PC-9 (cell line): ENCODE data around the gene LOXL1. TPM values are rescaled to one million over a fixed set of nuclear protein-coding genes. Genes with fewer than 3 reads are reported as not detected.

Experiments
- BruUV-seq: library from RNA; stranded (reverse); fragments of 400-500 nt; replicated peaks from 2 replicates; lab custom pipeline; 2021; lab: Mats Ljungman, UMichigan
- CTCF ChIA-PET: fragments of 300-600 bp; sonication (Branson Sonifier 250); formaldehyde crosslinking; loops from one replicate; lab custom pipeline; 2022; ENCODE audit warnings: antibody characterized with exemption; lab: Charles Lee
- POLR2A ChIA-PET: fragments of 300-600 bp; sonication (Branson Sonifier 250); formaldehyde crosslinking; loops from one replicate; lab custom pipeline; 2022; ENCODE audit warnings: antibody characterized with exemption; ENCODE audit not compliant: unreplicated experiment; lab: Charles Lee
- DNase-seq, 2 experiments: peaks; one replicate each; pipeline versions ENCODE4 v3.0.0 to v3.0.0-alpha.2; 2015 to 2022; ENCODE audit warnings: mixed read lengths in 1 of 2
- H2AFZ ChIP-seq: fragments of 200-600 bp; sonication (generic); 2 replicates; pipeline ENCODE4 v1.8.1; 2017; ENCODE audit warnings: antibody characterized with exemption
- H3F3A ChIP-seq: fragments of 200-600 bp; sonication (generic); 2 replicates; pipeline ENCODE4 v1.8.1; 2017; ENCODE audit warnings: antibody characterized with exemption, mild to moderate bottlenecking, low read depth; ENCODE audit not compliant: insufficient read depth
- H3K27ac ChIP-seq: fragments of 200-600 bp; sonication (generic); 2 replicates; pipeline ENCODE4 v1.6.1; 2016; ENCODE audit warnings: mixed run types
- H3K27me3 ChIP-seq: fragments of 200-600 bp; sonication (generic); 2 replicates; pipeline ENCODE4 v1.6.1; 2016; ENCODE audit warnings: low read depth, mixed run types; ENCODE audit not compliant: insufficient read depth
- H3K36me3 ChIP-seq: fragments of 200-600 bp; sonication (generic); 2 replicates; pipeline ENCODE4 v1.6.1; 2016; ENCODE audit warnings: low read depth, mixed run types
- H3K4me1 ChIP-seq: fragments of 200-600 bp; sonication (generic); replicated peaks from 2 replicates; pipeline ENCODE4 v1.6.1; 2016; ENCODE audit warnings: mixed run types; ENCODE audit not compliant: insufficient read depth
- H3K4me2 ChIP-seq: fragments of 200-600 bp; sonication (generic); 2 replicates; pipeline ENCODE4 v1.6.1; 2017; ENCODE audit warnings: mixed run types
- H3K4me3 ChIP-seq: fragments of 200-600 bp; sonication (generic); 2 replicates; pipeline ENCODE4 v1.6.1; 2016; ENCODE audit warnings: mixed run types
- H3K79me2 ChIP-seq: fragments of 200-600 bp; sonication (generic); 2 replicates; pipeline ENCODE4 v1.6.1; 2017; ENCODE audit warnings: low read depth, mixed run types
- H3K9me2 ChIP-seq: fragments of 200-600 bp; sonication (generic); 2 replicates; pipeline ENCODE4 v1.8.1; 2017; ENCODE audit warnings: mild to moderate bottlenecking; ENCODE audit not compliant: insufficient read depth
- H3K9me3 ChIP-seq: fragments of 200-600 bp; sonication (generic); 2 replicates; pipeline ENCODE4 v1.8.1; 2016; ENCODE audit warnings: low read depth; ENCODE audit not compliant: insufficient read depth
- H4K20me1 ChIP-seq: fragments of 200-600 bp; sonication (generic); 2 replicates; pipeline ENCODE4 v1.8.1; 2017; ENCODE audit not compliant: insufficient read depth
- CTCF ChIP-seq: fragments of 200-600 bp; sonication (generic); conservative IDR thresholded peaks from 2 replicates; pipeline ENCODE4 v1.6.1; 2017; ENCODE audit warnings: mixed run types, antibody characterized with exemption, mild to moderate bottlenecking, moderate library complexity
- EZH2 ChIP-seq: fragments of 200-600 bp; sonication (generic); IDR thresholded peaks from 2 replicates; pipeline ENCODE4 v1.8.0; 2017; ENCODE audit warnings: antibody characterized with exemption, low read depth
- intact Hi-C: fragments of 100-400 bp; cut with micrococcal nuclease; formaldehyde crosslinking; loops from one replicate; pipeline ENCODE4 v1.10.0; 2022; ENCODE audit not compliant: unreplicated experiment
- total RNA-seq: library from RNA; stranded (reverse); gene quantifications from 2 replicates; pipeline ENCODE4 v1.2.3, GENCODE V29; 2021

LOXL1 gene
- total RNA-seq, 1 experiment from 2014 or later = 50.7 TPM

DNA sequence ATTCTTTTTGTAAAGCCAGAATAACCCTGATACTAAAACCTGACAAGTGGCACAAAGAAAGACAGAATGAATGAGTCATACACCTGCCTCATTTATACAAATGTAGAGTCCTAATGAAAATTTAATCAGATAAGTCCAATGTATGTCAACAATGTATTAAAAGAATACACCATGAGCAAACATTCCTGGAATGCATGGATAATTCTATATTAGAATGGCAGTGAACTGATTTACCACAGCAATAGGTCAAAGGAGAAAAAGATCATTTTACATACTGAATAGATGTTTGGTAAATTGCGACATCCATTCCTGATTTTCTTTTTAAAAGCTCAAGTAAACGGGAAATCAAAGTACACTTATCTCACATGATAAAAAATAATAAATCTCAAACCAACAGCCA lies 11.2 kb upstream of the LOXL1 start:
- H3K4me1 ChIP-seq = peaks cover 24% of the 10 kb centered on the region
- TF ChIP-seq EZH2 (no peak), CTCF (no peak)

GRCh38 chr15:73918784-73919183 lies 7.5 kb upstream of the LOXL1 start:
- Histone ChIP-seq H2AFZ (no peak overlapping the region), H3K79me2 (no peaks in the 10 kb centered on the region), H3K27ac (no peak overlapping the region), H3K9me2 (no peaks in the 10 kb centered on the region), H4K20me1 (no peaks in the 10 kb centered on the region), H3K4me2 (no peak overlapping the region), H3K9me3 (peaks cover 7% of the 10 kb centered on the region), H3F3A (peaks cover 28% of the 10 kb centered on the region), H3K4me3 (no peak overlapping the region), H3K27me3 (no peaks in the 10 kb centered on the region), H3K36me3 (0 out of 2 replicates have a peak, but pooled peaks cover 4% of the 10 kb centered on the region), H3K4me1 (peaks cover 35% of the 10 kb centered on the region)
- DNase-seq = no peak
- no TSS peak for BruUV-seq
- TF ChIP-seq CTCF (no peak), EZH2 (no peak)
- intact Hi-C loops = loop anchor here (5.0 kb wide), 1 partner anchor 286 kb away; the partner anchor contains the start of gene NPTN
- ChIA-PET CTCF (no interaction called here), POLR2A (no interaction called here)

More for the DNA sequence above, 11.2 kb upstream of the LOXL1 start:
- intact Hi-C loops = loop anchor here (5.0 kb wide), 1 partner anchor 283 kb away; the partner anchor contains the start of gene NPTN
- Histone ChIP-seq H3K9me2 (no peaks in the 10 kb centered on the region), H2AFZ (no peak overlapping the region), H4K20me1 (no peaks in the 10 kb centered on the region), H3K27me3 (no peaks in the 10 kb centered on the region), H3K27ac (peak overlapping the region; percentile 36; the same call in 1 of the 2 replicates), H3F3A (peaks cover 25% of the 10 kb centered on the region), H3K36me3 (0 out of 2 replicates have a peak, but pooled peaks cover 4% of the 10 kb centered on the region), H3K4me3 (no peak overlapping the region), H3K9me3 (peaks cover 7% of the 10 kb centered on the region), H3K79me2 (no peaks in the 10 kb centered on the region), H3K4me2 (peak overlapping the region; percentile 61)
- peak in 1 of 2 experiments; percentile 96 for DNase-seq
- CTCF ChIA-PET = interaction anchor here (0.5 to 0.8 kb wide), 2 partner anchors 13 to 58 kb away, joined by 4 to 6 read pairs; no protein-coding TSS in a partner anchor
- BruUV-seq = no TSS peak
- POLR2A ChIA-PET = interaction anchor here (0.6 to 0.9 kb wide), 3 partner anchors 11 to 79 kb away, joined by 4 to 10 read pairs (median 4); partner anchors contain the start of genes LOXL1 and PML

GRCh38 chr15:73919706-73920105 lies 6.6 kb upstream of the LOXL1 start:
- Histone ChIP-seq H2AFZ (no peak overlapping the region), H3K79me2 (no peaks in the 10 kb centered on the region), H3K36me3 (0 out of 2 replicates have a peak, but pooled peaks cover 4% of the 10 kb centered on the region), H4K20me1 (no peaks in the 10 kb centered on the region), H3F3A (peaks cover 30% of the 10 kb centered on the region), H3K4me3 (no peak overlapping the region), H3K27ac (no peak overlapping the region), H3K9me2 (no peaks in the 10 kb centered on the region), H3K4me2 (no peak overlapping the region), H3K9me3 (peaks cover 7% of the 10 kb centered on the region), H3K4me1 (peaks cover 36% of the 10 kb centered on the region), H3K27me3 (no peaks in the 10 kb centered on the region)
- intact Hi-C loops = loop anchor here (5.0 kb wide), 1 partner anchor 287 kb away; the partner anchor contains the start of gene NPTN
- TF ChIP-seq EZH2 (no peak), CTCF (no peak)
- ChIA-PET POLR2A (no interaction called here), CTCF (no interaction called here)
- BruUV-seq = no TSS peak
- no peak for DNase-seq
